Measurements from ENCODE around the gene HHLA2.
"Not testable (repeated sequence)": the region's sequence is repeated elsewhere in the genome, so short reads cannot be mapped to it uniquely, and the experiment has no call there.

The HHLA2 gene

DNA sequence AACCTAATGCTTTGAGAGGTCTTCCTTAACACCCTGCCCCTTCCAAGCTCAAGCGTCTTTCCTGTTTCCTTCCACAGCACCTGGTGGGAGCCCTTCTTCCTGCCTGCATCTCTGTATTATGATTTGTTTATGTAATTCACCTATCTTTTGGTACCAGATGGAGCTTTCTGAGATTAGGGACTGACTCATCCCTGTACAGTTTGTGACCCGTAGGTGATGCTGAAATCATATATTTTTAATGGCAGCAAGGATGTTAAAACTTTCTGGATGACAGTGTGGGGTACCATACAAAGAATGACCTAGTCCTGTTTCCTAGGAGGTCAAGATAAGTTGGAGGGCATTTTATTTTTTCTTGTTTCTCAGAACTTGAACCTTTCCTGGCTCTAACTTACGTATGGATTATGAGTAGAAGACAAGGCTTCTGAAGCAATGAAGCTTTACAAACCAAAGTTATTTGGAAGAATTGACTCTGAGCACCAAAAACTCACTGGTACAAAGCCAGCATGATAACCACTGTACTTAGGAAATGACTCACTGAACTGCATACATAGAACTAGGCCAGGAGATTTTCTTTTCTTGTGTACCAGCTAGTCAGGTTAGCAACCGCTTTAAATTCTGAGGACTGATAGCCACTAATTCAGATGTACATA lies 46.6 kb downstream of the HHLA2 start:
- no peak for DNase-seq (ENCODE audit: low read depth, low spot score)

DNA sequence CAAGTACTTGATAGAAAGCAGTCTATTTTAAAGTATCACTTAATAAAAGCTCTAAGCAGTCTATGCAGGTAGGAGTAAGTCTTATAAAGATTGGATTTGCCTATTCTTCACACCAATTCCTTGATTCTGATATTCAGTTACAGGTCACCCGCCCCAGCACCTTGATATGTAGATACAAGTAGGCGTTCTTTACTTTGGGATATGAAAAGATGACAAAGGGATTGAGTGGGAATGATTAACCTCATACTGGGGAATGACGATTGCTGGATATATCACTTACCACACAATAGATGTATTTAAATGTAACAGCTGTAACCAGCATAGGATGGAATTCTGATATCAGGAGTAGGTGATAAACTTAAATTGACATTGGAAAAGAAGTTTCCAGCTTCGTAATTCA lies 47.1 kb downstream of the HHLA2 start:
- DNase-seq (ENCODE audit: low read depth, low spot score) = no peak

DNA sequence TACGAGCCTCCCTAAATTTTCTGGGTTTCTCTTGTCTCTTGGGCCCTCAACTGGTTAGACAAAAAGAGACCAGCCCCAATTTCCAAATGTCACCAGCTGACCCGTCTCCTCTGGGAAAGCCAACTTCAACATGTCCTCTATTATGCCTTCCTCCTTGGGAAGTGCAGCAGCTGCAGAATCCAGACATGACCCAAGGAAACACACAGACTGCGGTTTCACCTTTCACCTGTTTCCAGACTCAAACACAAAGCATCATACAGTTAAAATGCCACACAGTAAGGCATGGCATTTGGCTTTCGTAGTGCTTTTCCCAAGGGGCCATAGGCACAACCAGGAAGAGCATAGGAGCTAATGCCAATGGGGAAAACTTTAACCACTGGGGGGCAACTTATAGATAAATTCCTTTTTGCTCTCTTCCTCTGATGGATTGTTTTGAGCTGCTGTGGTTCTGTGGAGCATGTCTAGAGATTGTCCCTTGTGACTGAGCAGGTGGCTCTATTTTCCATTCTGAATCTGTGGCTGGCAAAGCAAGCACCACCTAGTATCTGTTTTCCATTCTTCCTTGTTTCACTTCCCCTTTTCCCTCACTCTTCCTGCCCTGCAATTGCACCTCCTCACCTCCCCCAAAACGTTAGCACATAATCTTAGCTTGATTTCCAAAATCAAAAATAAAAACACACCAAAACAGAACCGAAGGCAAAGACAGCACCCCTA lies 49.3 kb downstream of the HHLA2 start:
- DNase-seq (ENCODE audit: low read depth, low spot score) = no peak

DNA sequence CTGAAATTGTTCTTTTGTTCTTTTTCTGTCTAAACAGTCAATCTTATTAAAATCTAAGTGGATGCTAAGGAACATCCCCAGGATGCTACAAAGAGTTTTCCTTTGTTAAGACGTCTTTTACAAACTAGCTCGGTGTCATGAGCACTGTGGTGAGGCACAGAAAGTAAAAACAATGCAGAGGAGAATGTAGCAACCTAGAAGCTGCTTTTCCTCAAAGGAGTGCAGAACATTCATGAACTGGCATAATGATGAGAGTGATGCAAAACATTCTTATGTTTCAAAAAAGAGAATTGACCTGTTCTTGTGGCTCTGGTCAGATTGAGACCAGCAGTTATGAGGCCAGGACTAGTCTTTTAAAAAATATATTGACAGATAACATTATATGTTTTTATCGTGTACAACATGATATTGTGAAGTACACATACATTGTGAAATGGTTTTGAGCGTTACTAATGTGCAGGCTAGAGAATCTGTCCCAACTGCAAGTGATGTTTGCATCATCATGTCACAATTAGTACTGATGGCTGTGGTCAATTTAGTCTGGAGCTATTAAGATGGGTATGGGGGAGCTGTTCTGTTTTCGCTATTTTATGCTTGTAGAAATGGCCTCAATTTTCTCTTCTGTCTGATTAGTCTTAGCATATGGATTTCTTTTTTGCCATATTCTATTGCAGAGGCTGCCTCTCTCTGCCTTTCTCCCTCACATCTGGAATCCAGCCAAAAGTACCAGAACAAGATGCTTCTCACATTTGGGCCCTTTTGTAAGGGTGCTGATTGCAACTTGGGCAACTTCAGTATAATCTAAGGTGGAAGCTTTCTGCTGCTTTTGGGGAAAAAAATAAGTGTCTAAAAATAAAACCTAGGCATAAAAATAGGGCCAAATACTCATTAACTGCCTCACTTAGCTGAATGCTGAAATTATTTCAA lies 50.2 kb downstream of the HHLA2 start:
- DNase-seq (ENCODE audit: low read depth, low spot score) = no peak

DNA sequence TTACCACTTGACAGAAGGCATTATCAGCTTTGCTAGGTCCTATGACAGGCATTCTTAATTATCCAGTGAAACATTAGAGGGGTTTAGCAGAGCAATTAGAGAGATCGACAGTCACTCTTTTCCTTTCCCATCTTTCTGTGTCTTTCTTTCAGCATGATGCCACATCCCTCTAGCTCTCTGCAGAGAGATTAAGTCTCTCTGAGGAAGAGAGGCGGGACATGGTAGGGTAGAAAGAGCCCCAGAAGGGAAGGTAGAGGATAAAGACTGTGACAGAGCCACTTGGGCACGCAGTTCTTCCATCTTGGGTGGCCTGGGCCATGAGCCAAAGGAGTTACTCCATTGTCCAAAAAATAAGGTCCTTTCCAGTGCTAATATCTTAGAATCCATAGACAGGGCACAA lies 55.8 kb downstream of the HHLA2 start:
- no peak for DNase-seq (ENCODE audit: low read depth, low spot score)

DNA sequence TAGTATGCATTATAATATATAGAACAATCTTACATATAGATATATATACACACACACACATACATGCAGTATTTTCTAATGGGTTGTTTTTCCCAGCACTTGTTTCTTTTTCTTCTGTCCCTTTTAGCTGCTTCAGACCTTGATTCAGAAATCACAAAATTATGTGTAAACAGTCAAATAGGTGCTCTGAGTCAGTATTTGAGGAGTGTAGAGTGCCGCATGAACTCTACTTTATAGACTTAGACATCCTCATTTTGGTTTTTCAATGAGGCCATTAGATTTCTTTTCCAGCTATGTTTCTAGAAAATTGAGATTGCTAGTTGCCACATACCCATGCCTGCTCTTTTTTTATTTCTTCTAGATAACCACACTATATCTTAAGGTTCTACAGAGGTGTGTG lies 58.2 kb downstream of the HHLA2 start:
- no peak for DNase-seq (ENCODE audit: low read depth, low spot score)

DNA sequence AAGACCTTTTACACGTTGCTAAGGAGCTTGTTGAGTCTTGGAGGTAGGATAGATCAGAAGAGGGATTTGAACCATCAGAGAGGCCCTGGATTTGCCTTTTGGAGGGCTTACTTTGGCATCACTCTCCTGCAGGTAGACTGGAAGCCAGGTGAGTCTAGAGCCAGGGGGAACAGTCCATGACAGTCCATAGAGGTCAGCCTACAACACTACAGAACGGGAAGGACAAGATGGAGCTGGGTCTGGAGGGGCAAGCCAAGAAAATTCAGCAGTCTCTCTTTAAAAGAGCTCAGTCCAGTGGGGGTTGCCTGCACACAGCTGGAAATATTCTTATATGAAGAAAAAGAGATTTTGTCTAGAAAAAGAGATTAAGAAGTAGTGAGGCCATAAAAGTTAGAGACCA lies 60.7 kb downstream of the HHLA2 start:
- DNase-seq (ENCODE audit: low read depth, low spot score) = no peak

DNA sequence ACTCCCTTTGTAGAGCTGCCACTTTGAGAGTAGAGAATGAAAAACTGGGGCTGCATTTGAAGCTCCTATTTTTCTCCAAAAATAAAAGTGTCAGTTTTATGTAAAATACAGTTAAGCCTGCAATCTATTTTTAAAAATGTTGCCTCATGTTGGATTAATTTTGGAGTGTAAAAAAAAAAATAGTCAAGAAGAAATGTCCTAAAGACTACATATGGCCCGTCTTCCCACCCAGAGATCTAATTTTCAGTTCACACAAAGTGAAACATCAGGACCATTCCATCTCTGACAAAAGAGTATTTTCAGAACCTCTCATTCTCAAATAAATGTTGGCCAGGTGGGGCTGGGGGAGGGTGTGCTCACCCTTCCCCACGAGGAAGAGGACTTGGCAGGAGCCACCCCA lies 62.7 kb downstream of the HHLA2 start:
- no peak for DNase-seq (ENCODE audit: low read depth, low spot score)

DNA sequence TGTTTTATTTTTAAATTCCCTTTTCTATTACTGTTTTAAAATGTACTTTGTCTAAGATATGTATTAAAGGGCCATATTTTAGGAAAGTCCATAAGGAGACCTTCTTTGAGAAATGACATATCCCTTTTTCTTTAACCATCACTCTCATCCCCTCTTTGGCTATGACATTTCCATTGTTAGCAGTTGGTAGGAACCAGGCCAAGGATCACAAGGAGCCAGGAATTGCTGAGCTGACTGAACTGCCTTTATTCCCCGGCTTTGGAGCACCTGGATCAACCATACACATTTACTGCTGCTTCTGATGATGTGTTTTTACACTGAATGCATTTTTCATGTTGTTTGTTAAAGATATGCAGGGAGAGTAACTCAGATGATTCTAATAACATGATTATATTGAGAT lies 79.7 kb downstream of the HHLA2 start:
- no peak for DNase-seq (ENCODE audit: low read depth, low spot score)

DNA sequence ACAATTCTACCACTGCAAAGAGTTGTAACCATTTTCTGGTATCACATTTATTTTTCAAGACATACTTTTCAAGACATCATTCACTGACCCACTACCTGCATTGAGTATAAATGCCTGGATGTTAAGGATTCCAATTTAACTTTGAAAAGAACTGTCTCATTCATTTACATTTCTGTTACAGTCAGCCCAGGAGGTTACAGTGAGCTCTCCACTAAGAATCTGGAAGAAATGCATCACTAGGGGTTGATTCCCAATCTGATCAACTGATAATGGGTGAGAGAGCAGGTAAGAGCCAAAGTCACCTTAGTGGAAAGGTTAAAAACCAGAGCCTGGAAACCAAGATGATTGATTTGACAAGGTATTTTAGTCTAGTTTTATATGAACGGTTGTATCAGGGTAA lies 81.0 kb downstream of the HHLA2 start:
- no peak for DNase-seq (ENCODE audit: low read depth, low spot score)

DNA sequence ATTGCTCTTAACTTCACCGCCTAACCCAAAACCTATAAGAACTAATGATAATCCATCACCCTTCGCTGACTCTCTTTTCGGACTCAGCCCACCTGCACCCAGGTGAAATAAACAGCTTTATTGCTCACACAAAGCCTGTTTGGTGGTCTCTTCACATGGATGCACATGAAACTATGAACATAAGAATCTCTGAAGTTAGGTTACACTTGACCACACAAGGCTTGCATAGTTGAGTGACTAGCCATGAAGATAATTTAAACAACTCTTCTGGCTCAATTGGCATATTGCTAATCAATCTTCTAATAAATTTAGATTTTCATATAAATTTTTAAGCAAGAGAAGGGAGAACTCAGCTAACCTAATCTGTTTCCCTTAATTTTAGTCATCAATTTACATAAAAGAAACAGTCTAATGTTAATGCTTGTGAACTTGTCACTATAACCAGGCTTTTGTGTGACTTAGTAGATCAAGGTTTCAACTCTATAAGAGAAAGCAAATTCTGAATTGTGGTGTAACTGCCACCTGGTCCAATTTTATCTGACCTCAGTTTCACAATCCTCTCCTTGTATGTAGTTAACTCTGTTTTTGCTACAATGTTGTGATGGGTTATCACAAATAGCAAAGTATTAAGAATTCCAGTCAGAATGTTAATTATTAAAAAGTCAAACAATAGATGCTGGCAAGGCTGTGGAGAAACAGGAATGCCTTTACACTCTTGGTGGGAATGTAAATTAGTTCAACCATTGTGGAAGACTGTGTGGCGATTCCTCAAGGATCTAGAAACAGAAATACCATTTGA lies 82.0 kb downstream of the HHLA2 start:
- no peak for DNase-seq (ENCODE audit: low read depth, low spot score)

DNA sequence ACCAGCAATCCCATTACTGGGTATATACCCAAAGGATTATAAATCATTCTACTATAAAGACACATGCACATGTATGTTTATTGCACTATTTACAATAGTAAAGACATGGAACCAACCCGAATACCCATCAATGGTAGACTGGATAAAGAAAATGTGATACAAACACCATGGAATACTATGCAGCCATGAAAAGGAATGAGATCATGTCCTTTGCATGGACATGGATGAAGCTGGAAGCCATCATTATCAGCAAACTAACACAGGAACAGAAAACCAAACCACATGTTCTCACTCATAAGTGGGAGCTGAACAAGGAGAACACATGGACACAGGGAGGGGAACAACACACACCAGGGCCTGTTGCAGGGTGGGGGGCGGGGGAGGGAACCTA lies 82.6 kb downstream of the HHLA2 start:
- DNase-seq (ENCODE audit: low read depth, low spot score) = not testable (repeated sequence)

DNA sequence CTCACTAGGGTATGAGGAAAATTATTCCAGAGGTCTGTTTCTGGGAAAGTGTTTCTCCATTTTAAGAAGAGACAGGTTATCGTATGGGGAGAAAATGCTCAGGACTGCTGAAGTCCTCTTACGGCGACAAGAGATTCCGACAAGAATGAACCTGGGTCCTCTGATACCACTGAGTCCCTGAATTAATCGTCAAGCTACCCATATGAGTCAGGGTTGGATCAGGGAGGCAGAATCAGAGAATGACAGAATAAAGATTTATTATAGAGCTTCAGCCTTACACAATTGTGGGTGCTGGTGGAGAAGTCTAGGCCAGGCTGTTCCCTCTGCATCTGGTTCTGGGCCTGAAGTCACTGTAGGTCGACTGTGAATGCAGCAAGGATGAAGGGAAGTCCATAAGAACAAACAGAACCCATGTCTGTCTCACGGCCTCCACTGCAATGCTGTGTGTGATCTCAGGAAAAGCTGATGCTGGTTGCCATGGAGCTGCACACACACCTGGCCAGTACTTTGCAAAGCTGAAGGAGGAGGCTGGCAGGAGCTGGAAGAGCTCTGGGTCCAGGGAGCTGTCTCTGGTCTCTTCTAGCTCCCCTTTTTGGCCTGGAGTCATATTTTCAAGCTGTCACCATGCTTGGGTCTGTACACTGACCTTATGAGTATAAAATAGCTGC lies 83.9 kb downstream of the HHLA2 start:
- no peak for DNase-seq (ENCODE audit: low read depth, low spot score)

DNA sequence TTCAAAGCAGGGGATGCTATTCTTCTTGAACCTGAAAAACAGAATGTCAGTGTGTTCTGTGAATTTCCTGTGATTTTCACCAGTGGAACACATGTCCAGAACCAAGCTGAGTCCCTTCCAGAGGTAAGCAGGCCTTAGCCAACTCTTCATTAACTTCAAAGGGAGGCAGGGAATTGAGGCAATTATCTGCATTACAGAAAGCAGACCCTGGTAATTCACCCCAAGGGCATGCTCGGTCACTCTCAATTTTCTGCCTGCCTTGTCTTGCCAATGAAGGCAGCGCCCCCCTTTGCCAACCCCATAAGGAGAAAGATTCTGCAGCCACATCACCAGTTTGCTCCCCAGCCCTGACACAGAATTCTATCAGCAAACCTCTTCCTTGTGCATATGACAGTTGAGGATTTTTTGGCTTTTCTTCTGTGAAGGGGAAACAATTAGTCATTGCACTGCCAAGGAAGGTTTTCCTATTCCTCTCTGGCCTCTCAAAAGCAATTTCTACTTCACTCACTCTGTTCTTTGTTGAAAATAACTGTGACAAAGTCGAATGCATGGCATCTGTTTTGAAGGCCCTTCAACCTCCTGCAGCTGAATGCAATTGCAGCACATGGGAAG lies 85.3 kb downstream of the HHLA2 start:
- DNase-seq (ENCODE audit: low read depth, low spot score) = no peak

DNA sequence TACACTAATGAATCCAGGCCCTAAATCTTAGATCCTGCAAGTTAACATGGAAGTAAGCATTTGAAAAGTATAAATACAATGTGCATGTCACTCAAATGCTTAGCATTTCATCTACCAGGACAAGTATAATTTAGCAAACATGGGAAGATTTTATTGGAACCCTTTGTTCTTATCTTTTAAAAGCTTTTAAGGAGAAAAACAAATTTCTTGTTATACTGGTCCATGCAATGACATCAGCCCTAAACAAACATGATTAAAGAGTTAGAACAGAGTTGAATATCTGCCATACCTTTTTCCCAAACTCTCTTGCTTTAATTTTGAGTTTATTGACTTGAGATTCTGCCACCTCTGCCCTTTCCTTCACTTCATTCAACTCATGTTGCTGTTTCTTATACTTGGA lies 87.0 kb downstream of the HHLA2 start:
- no peak for DNase-seq (ENCODE audit: low read depth, low spot score)

DNA sequence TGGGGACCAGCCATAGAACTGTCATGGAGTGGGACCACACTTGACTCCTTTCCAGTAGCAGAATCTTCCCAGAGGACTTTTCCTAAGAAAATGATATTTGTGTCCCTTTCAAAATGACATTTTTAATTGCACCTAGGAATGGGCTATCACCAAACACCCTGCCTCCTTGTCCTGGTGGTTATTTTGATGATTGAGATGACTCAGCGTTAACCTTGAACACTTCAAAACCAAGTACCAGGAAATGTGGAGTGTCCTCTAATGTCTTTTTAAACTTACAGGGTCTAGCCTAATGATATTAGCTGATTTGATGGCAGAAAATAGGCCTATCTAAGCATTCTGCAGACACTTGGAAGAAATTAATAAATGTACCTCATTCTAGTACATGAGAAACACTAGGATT lies 90.7 kb downstream of the HHLA2 start:
- DNase-seq (ENCODE audit: low read depth, low spot score) = no peak

DNA sequence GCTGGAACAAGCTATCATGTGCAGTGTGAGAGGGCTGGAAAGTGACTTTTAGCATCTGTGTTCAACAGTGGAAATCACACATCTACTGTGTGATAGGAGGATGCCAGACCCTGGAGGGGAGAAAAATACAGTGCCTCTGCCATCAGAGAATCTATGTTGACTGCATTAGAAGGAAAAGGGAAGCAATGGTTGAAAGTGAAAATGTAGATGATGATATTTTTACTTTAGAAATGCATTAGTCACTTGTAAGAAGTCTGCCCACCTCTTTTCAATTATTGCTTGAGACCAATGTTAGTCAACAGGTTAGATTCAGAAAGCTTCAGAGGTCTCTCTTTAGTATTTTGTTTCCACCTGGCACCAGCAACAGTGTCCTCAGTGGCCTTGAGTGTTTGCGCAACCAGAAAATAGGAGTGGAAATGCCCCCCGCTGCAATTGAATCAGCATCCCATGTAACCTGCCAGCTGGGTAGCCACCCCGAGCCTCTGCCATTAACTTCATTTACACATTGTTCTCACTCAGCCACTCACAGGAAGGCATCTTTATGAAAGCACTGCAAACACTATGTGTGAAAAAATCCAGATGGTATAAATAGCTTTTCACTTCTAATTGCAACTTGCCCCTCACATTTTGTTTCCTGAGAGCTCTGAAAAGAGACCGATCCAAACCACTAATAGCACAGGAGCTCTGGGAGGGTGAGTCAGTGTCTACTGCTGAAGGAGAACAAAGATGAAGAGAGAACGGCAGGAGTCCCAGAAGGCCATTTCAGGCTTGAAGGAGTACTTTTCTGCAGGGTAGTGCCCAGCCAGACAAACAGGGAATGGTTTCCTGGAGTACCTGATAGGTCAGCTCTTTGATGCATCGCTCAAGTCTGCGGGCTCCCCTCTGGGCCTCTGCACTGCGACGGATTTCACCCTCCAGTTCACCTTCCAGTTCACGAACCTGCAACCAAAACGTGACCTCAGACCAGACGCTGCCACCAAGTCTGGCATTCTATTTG lies 92.1 kb downstream of the HHLA2 start:
- DNase-seq (ENCODE audit: low read depth, low spot score) = no peak

DNA sequence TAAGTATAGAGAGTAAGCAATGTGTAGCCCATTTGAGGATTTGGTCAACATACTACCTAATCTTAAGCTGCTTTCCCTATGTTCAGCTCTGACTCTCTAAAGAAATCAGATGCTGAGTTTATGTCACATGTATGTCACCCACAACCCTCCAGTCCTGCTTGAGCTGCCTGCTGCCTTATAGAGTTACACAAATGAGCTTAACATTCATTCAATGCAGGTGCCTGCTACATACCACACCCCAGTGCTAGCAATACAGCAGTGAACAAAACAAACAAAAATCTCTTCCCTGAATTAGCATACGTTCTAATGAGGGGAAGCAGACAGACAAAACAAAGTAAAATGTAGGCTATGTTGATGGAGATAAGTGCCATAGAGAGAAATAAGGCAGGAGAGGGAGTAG lies 93.0 kb downstream of the HHLA2 start:
- no peak for DNase-seq (ENCODE audit: low read depth, low spot score)

DNA sequence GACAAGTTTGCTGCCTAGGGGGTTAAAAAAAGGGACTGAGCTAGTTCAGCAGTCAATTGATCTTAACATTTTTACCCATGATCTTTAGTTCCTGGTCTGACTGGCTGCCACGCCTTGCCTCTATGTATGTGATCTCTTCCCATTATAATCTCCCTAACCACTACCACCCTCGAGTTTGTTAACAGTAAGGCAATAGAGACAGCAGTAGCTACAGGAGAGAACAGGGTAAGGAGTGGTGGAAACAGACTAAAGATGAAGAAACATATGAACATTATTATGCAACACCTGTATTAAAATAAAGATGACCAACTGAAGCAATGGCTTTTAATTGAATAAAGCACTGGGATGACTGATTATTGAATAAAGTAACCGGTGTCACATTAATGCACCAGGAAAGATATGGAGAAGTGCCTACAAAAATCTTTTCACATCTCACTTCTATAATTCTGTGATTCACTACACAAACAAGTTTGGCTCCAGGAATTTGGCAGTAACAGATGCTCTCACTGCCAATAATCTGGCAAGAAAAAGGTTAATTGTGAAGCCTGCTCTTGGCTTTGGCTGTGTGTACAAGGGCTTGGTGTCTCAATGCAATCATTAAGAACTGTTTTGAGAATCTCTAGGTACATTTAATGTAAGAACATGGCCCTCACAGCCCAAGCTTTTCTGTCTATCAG lies 95.7 kb downstream of the HHLA2 start:
- no peak for DNase-seq (ENCODE audit: low read depth, low spot score)
